OCI-LY3 (cell line): ENCODE results near the gene FBXO46.
A peak's percentile ranks its signal among the peaks of the same experiment; 100 is the strongest.
"Not testable (repeated sequence)": the region's sequence is repeated elsewhere in the genome, so short reads cannot be mapped to it uniquely, and the experiment has no call there.

Source experiments
- H2AFZ ChIP-seq: fragments of 200-600, 300-600 bp; shearing (Covaris generic); 2 replicates; pipeline ENCODE4 v1.6.0; 2014; ENCODE audit warnings: antibody characterized with exemption, low read depth, low read length
- H3K27ac ChIP-seq: fragments of 200-600, 300-600 bp; sonication (generic); 2 replicates; pipeline ENCODE4 v1.5.1; 2014; ENCODE audit warnings: mild to moderate bottlenecking, low read length, moderate library complexity, mixed read lengths
- H3K27me3 ChIP-seq: fragments of 200-600, 300-600 bp; sonication (generic); 2 replicates; pipeline ENCODE4 v1.6.1; 2014; ENCODE audit warnings: low read depth, low read length, mixed read lengths
- H3K36me3 ChIP-seq: fragments of 200-600, 300-600 bp; sonication (generic); replicated peaks from 2 replicates; pipeline ENCODE3; 2014; ENCODE audit warnings: low read depth, low read length, mixed read lengths
- H3K4me1 ChIP-seq: fragments of 300-600, 200-600 bp; sonication (generic); 2 replicates; pipeline ENCODE4 v1.6.1; 2014; ENCODE audit warnings: low read length, mixed read lengths
- H3K4me2 ChIP-seq: fragments of 200-600, 300-600 bp; sonication (generic); 2 replicates; pipeline ENCODE4 v1.6.1; 2014; ENCODE audit warnings: low read length, mixed read lengths
- H3K4me3 ChIP-seq: fragments of 300-600, 200-600 bp; sonication (generic); 2 replicates; pipeline ENCODE4 v1.5.1; 2014; ENCODE audit warnings: antibody characterized with exemption, mild to moderate bottlenecking, low read length, moderate library complexity
- H3K79me2 ChIP-seq: fragments of 300-600, 200-600 bp; shearing (Covaris generic); 2 replicates; pipeline ENCODE4 v1.6.1; 2014; ENCODE audit warnings: mild to moderate bottlenecking, low read length, mixed read lengths
- H3K9ac ChIP-seq: fragments of 300-600, 200-600 bp; shearing (Covaris generic); 2 replicates; pipeline ENCODE4 v1.6.0; 2014; ENCODE audit warnings: mild to moderate bottlenecking, low read length, moderate library complexity
- H3K9me3 ChIP-seq: fragments of 200-600, 300-600 bp; shearing (Covaris generic); 2 replicates; pipeline ENCODE4 v1.6.1; 2014; ENCODE audit warnings: low read length, mixed read lengths; ENCODE audit not compliant: insufficient read depth
- H4K20me1 ChIP-seq: fragments of 200-600, 300-600 bp; sonication (generic); 2 replicates; pipeline ENCODE4 v1.6.1; 2016; ENCODE audit warnings: low read length, mixed read lengths; ENCODE audit not compliant: insufficient read depth
- CTCF ChIP-seq: fragments of 200-600, 300-600 bp; sonication (generic); IDR thresholded peaks from 2 replicates; pipeline ENCODE4 v1.5.1; 2014; ENCODE audit warnings: antibody characterized with exemption, low read length, low read depth
- EZH2phosphoT487 ChIP-seq: fragments of 200-600 bp; shearing (Covaris generic); IDR thresholded peaks from 2 replicates; pipeline ENCODE4 v1.6.1; 2018; ENCODE audit warnings: antibody characterized with exemption, mixed run types, low read depth

The FBXO46 gene

GRCh38 chr19:45733160-45733810 lies 2.6 kb upstream of the FBXO46 start, which contains the start of gene MEIOSIN:
Gene MEIOSIN (plus strand): TSS chr19:45733439. CDS start chr19:45735377, 1,938 bp downstream.
- H4K20me1 ChIP-seq: no peaks in the 10 kb centered on the region
- H3K4me3 ChIP-seq: no peak within 1 kb of the TSS
- no peaks in the 10 kb centered on the region for H3K27me3 ChIP-seq
- H3K9me3 ChIP-seq: no peaks in the 10 kb centered on the region
- H3K9ac ChIP-seq: no peak within 1 kb of the TSS
- no peaks in the 10 kb centered on the region for H3K36me3 ChIP-seq
- no peak within 1 kb of the TSS for H3K27ac ChIP-seq
- H3K79me2 ChIP-seq: peaks cover 24% of the 10 kb centered on the region
- H3K4me1 ChIP-seq: peaks cover 6% of the 10 kb centered on the region
- no peak within 1 kb of the TSS for H2AFZ ChIP-seq
- TF ChIP-seq CTCF: no peak
- no peak for TF ChIP-seq EZH2phosphoT487
- no peak within 1 kb of the TSS for H3K4me2 ChIP-seq

GRCh38 chr19:45729800-45730290 lies 851 bp downstream of the FBXO46 start:
- no peak for TF ChIP-seq CTCF
- TF ChIP-seq EZH2phosphoT487: no peak
- peak overlapping the region; percentile 89 for H3K4me3 ChIP-seq
- no peaks in the 10 kb centered on the region for H3K9me3 ChIP-seq
- H2AFZ ChIP-seq: no peak overlapping the region
- H3K27me3 ChIP-seq: no peaks in the 10 kb centered on the region
- H3K27ac ChIP-seq: peak overlapping the region; percentile 55; the same call in 1 of the 2 replicates
- H3K4me1 ChIP-seq: peaks cover 6% of the 10 kb centered on the region
- 0 out of 2 replicates have a peak, but pooled peaks cover 7% of the 10 kb centered on the region for H4K20me1 ChIP-seq
- peak overlapping the region; percentile 81 for H3K4me2 ChIP-seq
- H3K36me3 ChIP-seq: no peaks in the 10 kb centered on the region
- H3K79me2 ChIP-seq: peaks cover 59% of the 10 kb centered on the region
- H3K9ac ChIP-seq: peak overlapping the region; percentile 97

GRCh38 chr19:45728683-45729082 lies 2.0 kb downstream of the FBXO46 start:
- H3K27me3 ChIP-seq, H3K9ac ChIP-seq: not testable (repeated sequence)
- H3K79me2 ChIP-seq: peaks cover 70% of the 10 kb centered on the region

GRCh38 chr19:45720065-45720464 lies 10.6 kb downstream of the FBXO46 start:
- H2AFZ ChIP-seq, H3K9me3 ChIP-seq, H3K27ac ChIP-seq, H3K27me3 ChIP-seq, H3K9ac ChIP-seq, H4K20me1 ChIP-seq, H3K4me3 ChIP-seq, H3K4me2 ChIP-seq: not testable (repeated sequence)
- Histone ChIP-seq H3K36me3 (peaks cover 27% of the 10 kb centered on the region), H3K79me2 (peaks cover 67% of the 10 kb centered on the region), H3K4me1 (peaks cover 17% of the 10 kb centered on the region)

More at GRCh38 chr19:45728683-45729082, 2.0 kb downstream of the FBXO46 start:
- H3K36me3 ChIP-seq, H3K4me3 ChIP-seq, H3K4me1 ChIP-seq, H2AFZ ChIP-seq, H3K9me3 ChIP-seq, H3K27ac ChIP-seq, H3K4me2 ChIP-seq: not testable (repeated sequence)
- peaks cover 11% of the 10 kb centered on the region; the same call in 1 of the 2 replicates for H4K20me1 ChIP-seq

GRCh38 chr19:45717983-45718650 lies 12.6 kb downstream of the FBXO46 start:
- Histone ChIP-seq H4K20me1 (no peaks in the 10 kb centered on the region), H3K4me3 (peak overlapping the region; percentile 83), H3K27ac (peak overlapping the region; percentile 78), H3K9me3 (no peaks in the 10 kb centered on the region), H3K79me2 (peaks cover 59% of the 10 kb centered on the region), H3K4me1 (peaks cover 17% of the 10 kb centered on the region), H3K36me3 (peaks cover 18% of the 10 kb centered on the region), H3K9ac (peak overlapping the region; percentile 79), H3K27me3 (no peaks in the 10 kb centered on the region), H3K4me2 (peak overlapping the region; percentile 61), H2AFZ (no peak overlapping the region)
- TF ChIP-seq CTCF (no peak), EZH2phosphoT487 (no peak)
